ENCODE results near the gene CAMK1D.

Gene CAMK1D

DNA sequence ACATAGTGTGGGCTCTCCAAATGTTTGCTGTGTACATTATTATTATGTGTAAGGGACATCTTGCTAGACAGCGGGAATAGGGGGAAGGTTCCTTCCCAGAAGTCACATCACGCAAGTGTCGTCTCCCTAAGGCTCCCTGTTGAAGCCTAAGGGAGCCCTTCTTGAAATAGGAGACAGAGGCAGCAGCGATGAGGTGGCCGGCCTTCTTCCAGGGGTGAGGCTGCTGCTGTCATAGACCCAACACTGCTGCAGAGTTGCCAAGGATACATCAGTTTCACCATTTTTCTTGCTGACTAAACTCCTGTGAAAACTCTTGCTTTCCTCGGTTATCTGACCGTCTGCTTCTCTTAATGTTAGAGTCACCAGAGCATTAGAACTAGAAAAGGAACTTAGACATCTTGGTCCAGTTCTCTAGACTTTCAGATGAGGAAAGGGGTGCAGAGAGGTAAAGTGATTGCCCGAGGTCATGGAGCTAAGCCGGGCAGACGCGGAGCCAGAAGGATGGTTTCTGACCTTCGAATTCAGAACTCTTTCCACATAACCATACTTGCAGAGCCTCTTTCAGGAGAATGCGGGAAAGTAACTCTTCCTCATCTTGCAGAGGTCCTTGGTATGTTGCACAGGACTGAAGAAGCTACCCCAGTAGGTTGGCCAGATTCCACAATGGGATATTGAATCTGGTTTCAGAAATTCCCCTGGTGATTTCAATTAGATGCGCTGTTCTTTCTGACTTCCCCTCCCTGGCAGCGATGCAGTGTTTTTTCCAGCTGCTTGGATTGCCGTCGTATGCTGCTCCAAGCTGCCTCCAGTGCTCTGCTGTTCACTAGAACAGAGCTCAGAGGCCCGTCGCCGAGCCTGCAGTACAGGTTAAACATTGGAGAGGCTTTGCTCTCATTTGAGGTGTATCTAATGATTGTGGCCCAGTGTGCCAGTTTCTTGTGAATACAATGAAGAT lies 217.1 kb downstream of the CAMK1D start:
- DNase-seq: no peak

DNA sequence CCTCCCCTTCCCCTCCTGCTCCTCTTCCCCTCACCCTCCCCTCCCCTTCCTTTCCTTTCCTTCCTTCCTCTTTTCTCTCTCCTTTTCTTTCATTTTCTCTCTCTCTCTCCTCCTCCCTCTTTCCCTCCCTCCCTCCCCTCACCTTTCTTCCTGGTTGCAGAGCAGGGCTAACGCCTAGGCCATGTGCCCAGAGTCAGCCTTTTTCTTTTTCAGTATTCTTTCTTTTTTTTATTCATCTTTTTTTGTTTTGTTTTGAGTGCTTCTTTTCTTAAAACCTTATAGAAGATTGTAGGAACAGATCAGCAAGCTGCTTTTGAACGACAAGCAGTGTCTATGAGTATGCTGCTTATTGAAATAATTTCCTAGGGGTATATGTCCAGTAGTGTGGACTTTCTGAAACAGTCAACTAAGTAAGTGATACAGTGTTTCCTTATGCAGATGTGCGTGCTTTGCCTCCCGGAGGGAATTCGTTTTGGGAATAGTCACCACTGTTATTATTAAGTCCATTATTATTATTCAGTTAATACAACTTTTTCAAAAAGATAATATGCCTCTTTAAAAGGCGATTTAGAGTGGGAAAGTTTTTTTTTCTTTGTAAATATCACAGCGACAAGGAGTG lies 219.2 kb downstream of the CAMK1D start:
- no peak for DNase-seq

DNA sequence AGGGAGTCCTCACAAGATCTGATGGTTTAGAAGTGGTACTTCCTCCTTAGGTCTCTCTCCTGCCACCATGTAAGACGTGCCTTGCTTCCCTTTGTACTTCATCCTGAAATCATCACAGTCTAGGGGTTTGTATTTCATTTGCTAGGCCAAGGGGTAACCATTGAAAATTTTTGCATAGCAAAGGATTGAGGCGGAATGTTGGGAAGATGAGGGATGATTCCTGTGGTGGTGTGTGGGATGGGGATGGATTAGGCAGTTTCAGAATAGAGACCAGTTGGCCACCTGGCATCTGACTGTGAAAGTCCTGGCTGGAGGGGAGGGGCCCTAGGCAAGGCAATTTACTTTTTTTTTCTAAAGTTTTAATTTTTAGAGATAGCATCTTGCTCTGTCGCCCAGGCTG lies 222.9 kb downstream of the CAMK1D start:
- DNase-seq: no peak

DNA sequence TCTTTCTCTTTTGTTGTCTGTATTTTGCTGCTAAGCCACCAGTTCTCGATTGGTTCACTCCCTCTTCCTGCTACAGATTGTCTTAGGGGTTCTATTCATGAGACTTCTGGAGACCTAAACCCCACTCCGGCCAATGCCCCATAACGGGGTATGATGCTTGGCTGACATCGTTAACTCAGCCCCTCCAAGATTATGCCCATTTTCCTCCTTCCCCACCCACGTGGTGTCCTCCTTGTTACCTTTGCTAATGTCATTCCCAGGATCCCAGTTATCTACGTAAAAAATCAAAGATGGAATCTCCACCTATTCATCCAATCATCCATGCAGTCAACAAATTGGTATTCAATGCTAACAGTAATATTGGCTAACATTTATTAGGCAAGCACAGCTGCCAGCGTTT lies 228.3 kb downstream of the CAMK1D start:
- DNase-seq: no peak

DNA sequence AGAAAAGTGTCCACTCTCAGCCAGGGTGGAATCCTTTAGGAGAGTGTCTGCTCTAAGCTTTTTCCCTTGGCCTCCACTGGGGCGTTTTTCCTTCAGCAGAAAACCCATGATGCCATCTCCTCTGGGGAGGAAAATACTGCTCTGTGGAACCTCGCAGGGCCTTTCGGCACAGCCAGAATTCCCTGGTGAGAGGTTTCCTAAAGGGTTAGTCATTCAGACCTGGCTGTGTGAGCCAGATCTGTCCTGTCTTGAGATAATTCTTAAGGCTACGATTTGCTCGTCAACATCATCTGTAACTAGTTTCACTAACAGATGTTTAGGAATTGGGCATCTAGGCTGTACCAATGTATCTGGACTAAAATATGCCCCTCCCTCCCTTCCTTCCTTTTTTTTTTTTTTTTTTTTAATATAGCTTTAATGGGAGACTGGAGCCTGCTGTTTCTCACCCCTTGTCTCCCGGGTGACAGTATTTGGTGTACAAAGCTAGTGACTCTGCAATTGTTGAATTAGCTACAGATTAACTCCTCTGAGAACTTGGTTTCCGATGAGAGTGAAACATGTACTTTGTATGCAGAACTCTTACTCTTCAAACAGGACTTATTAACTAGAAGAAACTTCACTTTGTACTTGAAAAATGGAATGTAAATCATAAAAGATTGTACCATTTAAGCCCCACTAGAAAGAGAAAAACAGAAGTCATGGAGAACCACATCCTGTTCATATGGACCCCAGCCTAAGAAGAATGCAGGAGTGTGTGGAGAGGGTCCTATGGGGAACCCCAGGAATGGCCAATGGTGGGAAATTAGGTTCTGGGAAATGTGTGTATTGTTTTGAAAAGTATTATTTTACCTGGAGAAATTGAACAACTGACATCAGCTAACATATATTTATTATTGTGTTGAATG lies 230.9 kb downstream of the CAMK1D start:
- DNase-seq: no peak

DNA sequence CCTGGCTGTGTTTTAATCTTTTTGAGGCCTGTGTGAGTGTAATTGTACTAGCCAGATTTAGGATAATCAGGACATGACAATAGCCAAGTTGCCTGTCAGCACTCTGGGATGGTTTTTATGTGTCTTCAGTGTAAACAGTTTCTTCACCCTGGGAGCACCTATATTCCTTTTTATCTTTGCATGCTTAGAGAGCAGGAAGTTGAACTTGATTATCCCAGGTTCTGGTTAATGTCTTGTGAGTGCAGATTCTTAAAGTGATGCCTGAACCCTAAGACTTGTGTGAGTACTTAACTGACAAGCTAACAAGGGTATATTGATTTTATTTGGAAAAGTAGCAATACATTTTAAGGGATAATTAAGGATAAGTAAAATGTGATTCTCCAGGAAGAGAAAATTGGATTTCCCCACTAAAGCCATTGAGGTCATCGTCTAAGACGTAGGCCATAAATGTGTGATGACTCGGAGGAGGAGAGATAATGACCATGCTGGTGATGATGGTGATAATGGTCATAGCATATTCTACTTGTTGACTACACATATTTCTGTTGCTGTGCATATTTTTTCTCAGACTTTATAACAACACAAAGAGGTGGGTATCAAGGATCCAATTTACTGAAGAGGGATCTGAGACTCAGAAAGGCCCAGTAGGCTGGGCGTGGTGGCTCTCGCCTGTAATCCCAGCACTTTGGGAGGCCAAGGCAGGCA lies 234.7 kb downstream of the CAMK1D start:
- no peak for DNase-seq

DNA sequence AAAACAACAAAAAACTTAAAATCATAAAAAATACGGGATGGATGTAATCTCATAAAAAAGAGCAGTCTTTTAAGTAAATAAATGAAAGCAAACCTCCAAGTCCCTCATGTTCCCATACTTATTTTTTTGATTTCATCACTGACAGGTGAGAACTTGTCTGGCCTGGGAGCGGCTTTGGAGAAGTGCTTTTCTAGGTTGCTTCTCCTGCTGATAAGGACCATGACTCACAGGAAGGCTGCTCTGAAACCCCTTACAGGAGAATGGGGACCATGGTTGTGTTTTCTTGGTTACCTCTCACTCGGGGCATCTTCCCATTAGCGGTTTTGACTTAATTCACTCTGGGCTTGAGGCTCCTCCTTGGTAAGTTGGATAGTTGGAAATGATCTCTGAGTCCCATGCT lies 237.4 kb downstream of the CAMK1D start:
- DNase-seq: no peak

DNA sequence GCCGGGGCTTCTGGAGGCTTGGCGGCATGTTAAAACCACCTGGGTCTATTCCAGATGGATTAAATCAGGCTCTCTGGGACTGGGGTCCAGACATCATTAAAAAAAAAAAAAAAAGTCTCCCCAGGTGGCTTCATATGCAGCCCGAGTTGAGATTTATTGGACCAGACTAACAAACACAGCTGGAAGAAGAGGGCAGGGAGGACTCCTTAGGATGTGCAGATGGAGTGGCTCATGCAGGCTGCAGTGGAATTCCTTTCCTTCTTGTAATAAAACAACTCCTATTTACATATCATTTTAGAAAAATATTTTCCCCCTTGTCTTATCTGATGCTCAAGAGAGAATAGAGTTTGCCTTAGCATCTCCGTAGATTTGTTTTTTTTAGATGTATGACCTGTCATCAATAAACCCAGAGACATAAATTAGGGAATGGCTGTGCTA lies 238.1 kb downstream of the CAMK1D start:
- no peak for DNase-seq

DNA sequence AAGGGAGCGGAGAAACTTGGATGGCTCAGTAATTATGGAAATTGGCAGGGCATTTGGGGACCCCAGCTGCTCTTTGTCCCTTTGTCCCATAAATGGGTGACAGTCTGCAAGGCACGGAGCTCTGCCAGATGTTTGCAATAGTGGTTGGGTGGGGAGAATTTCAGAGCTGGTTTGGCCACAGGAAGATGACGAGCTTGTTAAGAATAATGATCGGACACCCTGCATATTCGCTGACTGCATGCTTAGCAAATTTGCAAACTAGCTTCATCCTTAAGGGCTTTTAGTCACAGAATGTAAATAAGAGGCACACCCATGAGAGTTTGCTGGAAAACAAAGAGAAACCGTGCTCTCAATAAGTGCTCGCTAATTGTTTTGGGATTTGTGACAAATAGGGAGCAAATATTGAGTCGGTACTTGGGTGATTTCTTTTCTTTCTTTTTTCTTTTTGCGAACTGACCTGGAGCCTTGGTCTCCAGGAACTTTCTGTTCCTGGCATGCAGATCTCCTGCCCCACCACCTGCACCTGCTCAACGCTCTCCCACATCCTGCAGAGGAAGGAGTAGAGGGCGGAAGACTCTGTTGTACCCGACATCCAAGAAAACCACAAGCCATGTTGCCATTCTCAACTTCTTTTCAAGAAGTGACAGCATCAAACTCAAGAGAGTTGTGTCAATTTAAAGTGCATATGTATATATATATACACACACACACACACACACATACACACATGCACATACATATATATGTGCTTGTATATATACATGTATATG lies 238.9 kb downstream of the CAMK1D start:
- peak; percentile 4 for DNase-seq

DNA sequence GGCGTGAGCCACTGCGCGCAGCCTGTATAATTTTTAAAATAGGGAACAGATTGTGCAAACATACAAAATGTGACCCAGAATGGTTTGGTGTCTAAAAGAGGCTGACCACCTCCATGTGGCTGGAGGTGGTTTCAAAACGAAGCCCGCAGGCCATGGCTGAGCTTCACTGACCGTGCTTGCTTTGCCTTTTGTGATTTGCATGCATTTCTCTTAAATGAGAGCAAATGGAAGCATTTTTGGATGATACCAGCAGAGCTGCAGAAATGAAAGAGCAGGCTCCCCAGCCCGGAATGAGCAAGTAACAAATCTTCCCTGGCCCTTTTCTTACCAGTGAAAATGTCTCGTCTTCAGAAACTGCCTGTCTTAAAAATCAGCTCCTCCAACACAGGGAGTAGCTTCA lies 239.9 kb downstream of the CAMK1D start:
- no peak for DNase-seq

DNA sequence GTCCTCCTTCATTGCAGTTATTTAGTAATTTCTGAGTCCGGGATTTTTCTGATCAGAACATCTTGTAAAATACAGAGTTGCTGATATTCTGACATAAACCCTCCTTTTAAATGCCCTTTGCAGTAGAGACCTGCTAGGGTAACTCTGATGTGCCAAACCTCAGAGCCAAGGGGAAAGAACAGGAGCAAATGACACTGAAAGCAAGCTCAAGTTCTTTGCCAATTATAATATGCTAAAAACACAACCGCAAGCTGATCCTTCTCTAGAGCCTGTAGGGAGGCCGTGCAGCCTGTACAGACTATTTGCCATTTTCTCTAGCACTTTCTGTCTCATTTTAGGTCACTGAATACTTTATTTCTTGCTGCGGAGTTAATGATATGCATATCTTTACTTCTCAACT lies 240.4 kb downstream of the CAMK1D start:
- DNase-seq: no peak

DNA sequence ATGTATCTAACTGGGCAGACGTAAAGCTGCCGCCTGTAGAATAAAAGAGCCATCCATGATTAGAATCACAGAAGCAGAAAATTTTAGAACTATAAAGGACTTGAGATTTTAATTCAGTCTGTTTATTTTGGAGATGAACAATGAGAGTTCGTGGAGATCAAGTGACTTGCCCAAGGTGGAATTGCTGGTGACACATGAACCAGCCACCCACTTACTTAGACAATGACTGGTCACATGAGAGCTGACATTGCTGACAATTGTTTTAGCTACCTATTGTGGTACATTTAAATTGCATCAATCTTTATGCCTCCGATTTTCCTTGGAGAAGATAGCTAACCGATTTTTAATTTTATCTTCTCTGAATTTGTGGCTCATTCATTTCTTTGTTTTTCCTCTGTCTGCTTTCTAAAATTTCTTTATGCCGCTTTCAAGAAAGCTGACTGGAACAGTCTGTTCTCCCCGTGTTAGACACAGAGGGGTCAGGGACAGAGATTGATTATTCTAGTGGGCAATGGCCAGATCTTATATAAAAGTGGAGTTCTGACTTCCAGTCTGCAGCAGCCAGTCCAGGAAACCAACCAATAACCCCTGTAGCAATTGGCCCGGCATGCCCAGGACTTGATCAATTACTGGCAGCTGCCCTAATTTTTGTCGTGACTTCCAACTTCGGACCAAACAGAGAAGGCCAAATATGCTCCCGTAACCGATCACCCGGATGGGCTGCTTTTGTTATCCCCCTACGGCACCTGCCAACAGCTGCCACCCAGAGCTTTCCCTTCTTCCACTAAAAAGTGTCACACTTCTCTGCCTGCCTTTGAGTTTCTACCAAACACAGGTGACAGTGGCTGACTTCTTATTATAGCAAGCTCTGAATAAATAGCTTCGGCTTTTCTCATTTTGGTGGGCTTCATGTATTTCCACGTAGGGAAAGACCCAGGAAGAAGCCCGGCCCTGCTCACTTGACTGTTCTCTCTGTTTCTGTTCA lies 241.6 kb downstream of the CAMK1D start:
- no peak for DNase-seq

DNA sequence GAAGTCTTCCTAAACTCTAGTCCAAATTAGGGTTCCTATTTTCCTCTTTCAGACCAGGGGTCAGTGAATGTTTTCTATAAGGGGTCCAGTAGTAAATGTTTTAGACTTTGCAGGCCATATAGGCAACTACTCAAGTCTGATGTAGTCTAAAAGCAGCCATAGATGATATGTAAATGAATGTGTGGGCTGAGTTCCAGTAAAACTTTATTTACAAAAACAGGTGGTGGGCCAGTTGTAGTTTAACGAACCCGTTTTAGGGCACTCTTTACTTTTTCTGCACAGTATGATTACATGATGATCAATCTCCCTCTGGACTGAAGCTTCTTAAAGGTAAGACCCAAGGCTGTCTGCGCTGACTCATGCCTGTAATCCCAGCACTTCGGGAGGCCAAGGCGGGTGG lies 243.6 kb downstream of the CAMK1D start:
- DNase-seq: no peak

DNA sequence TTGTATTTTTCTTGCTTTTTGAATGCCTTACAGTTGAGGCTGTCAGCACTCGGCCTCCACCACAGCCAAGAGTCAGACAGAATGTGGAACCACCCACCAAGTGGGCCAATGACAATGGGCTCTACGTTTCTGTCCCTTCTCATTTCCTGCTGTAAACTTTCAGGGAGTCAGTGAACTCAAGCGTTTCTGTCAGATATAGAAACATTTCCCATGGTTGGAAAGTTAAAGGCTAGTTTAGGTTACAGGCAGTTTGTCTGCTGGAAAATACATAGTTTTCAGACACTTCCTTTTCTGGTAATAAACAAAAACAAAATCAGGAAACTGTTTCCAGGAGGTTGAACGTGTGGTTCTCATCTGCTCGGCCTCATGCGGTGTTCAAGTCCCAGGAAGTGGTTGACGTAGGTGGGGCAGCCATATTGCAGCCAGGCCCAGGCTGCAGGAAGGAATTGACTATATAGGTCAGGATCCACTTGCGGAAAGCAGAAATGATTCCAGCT lies 245.1 kb downstream of the CAMK1D start:
- DNase-seq: peak; percentile 15

DNA sequence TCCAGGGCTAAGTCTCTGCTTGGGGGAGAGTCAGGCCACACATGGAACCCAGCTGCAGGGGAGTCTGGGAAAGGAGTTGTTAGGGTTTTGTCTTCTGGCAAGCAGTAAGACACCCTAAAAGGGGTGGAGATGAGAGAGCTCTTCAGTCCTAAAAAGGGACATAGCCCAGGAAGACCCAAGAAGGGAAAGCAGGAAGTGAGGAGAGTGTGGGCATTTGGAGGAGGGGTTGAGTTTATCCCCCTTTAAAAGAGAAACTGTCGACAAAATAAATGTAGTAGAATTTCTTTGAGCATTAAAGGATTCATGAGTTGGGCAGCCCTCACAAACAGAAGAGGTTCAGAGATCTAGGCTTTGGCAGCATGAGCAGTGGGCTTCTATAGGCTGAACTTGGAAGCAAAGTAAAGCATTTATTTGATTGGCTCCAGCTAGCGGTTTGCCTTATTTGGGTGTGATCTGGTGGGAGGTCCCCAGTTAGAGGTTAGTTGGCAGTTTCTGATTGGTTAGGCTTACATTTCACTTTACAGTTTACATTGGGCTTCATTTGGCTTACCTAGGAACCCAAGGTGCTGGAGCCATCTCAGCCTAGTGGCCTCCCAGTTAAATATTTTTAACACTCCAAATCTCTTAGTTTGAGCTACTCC lies 246.7 kb downstream of the CAMK1D start:
- no peak for DNase-seq

DNA sequence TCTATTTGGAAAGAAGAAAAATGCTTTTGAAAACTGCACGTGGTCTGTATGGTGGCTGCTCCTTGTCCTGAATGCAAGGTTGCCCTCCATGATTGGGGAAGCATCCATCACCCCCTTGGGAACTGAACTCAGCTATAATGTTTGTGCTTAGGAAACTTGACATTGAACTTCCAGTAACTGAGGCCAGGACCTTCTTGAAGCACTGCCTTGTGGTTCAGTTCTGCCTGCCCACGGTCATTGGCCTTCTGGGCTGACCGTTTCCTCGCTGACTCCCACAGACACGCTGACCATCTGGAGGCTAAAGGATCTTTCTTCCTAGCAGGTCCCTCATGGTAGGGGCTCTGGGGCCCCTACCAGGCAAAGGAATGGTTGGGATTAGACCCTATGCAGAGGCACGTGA lies 247.8 kb downstream of the CAMK1D start:
- DNase-seq: no peak

DNA sequence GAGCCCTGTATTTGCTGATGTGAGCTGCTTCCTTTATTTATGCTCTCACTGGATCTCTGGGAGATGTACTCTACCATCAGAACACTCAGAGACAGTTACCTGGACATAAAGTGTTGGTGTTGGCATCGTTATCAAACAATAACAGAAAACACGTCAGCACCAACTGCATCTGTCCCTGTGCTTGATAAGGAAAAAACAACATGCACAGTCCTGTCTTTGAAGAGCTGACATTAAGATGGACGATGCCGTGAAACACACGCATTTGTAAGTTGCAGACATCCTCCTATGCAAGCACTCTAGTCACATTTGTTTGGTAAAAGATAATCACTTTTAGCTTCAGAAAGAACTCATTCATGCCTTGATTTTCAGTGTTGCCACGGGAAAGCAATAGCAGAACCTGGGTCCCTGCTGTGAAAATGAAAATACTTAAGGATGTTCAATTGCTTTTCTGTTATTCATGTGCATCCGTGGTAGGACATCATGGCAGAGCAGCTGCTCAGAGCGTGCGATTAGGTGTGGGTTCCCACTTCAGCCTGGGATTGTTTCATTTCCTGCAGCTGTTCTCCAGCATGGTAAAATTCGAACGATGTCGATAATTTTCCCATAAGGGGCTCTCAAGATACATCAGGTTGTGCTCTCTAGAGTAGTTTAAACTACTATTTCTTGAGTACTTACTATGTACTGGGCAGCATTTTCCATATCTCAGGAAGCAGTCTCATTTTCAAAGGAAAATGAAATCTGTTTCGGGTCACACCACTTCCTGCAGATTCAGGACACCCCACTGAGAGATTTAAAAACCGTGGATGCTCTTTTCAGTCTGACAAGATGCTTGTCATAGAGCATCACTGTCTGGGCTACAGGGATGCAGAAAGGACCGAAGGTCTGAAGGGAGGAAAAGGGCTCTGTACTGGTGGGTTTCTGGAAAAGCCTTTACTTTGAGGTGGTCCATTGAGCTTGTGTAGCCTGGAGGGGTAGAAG lies 248.7 kb downstream of the CAMK1D start:
- no peak for DNase-seq

DNA sequence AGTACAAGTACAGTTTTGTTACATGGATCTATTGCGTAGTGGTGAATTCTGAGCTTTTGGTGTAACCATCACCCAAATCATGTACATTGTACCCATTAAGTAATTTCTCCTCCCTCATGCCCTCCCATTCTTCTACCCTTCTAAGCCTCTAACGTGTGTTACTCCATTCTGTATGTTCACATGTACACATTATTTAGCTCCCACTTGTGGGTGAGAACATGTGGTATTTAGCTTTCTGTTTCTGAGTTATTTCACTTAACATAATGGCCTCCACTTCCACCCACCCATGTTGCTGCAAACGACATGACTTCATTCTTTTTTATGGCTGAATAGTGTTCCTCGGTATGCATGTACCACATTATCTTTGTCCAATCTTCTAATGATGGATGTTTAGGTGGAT lies 251.3 kb downstream of the CAMK1D start:
- DNase-seq: no peak

DNA sequence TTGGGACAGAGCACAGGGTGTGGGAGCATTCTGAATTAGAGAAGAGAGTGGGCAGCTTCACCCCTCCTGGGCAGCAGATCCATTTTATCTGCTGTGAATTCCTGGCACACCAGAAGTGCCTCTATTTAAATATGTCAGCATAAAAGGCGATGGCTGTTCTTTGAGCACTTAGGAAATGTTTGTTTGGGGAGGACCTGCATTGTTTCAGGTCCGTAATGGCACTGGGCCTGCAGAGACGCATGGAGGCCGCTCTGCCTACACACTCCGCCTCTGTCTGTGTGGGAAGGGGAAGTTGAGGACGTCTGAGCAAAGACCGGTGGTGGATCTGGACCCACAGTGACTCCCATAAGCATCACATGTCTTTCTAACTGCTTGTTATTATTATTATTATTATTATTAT lies 253.2 kb downstream of the CAMK1D start:
- DNase-seq: no peak

Data from T-helper 9 cell (primary cell).